ENCODE results near the gene RNF149.

The RNF149 gene

GRCh38 chr2:101293544-101293943 lies 15.0 kb downstream of the RNF149 start:
- Histone ChIP-seq H3K36me3 (ENCODE audit: control insufficient read depth, insufficient read depth, low read length, severe bottlenecking) (peaks cover 37% of the 10 kb centered on the region), H3K27me3 (replicated peaks; ENCODE audit: control insufficient read depth, insufficient read depth, low read length) (no peaks in the 10 kb centered on the region)

GRCh38 chr2:101291973-101292372 lies 16.5 kb downstream of the RNF149 start:
- peaks cover 10% of the 10 kb centered on the region for H3K4me1 ChIP-seq (ENCODE audit: control insufficient read depth, insufficient read depth, low read length)
- H3K27me3 ChIP-seq (replicated peaks; ENCODE audit: control insufficient read depth, insufficient read depth, low read length) = no peaks in the 10 kb centered on the region
- H3K9ac ChIP-seq (ENCODE audit: low read length) = no peak overlapping the region
- H3K4me3 ChIP-seq (ENCODE audit: low read length) = no peak overlapping the region
- no peaks in the 10 kb centered on the region for H3K9me3 ChIP-seq (ENCODE audit: control insufficient read depth, low read length)
- H3K36me3 ChIP-seq (ENCODE audit: control insufficient read depth, insufficient read depth, low read length, severe bottlenecking) = peaks cover 53% of the 10 kb centered on the region
- DNase-seq (ENCODE audit: low read depth) = no peak

More at GRCh38 chr2:101293544-101293943, 15.0 kb downstream of the RNF149 start:
- Histone ChIP-seq H3K9ac (ENCODE audit: low read length) (no peak overlapping the region), H3K4me3 (ENCODE audit: low read length) (no peak overlapping the region), H3K4me1 (ENCODE audit: control insufficient read depth, insufficient read depth, low read length) (peaks cover 10% of the 10 kb centered on the region), H3K9me3 (ENCODE audit: control insufficient read depth, low read length) (no peaks in the 10 kb centered on the region)
- no peak for DNase-seq (ENCODE audit: low read depth)

- Histone ChIP-seq H3K9ac (ENCODE audit: low read length) (no peak overlapping the region), H3K4me3 (ENCODE audit: low read length) (no peak overlapping the region), H3K36me3 (ENCODE audit: control insufficient read depth, insufficient read depth, low read length, severe bottlenecking) (peaks cover 66% of the 10 kb centered on the region), H3K9me3 (ENCODE audit: control insufficient read depth, low read length) (no peaks in the 10 kb centered on the region), H3K27me3 (replicated peaks; ENCODE audit: control insufficient read depth, insufficient read depth, low read length) (no peaks in the 10 kb centered on the region), H3K4me1 (ENCODE audit: control insufficient read depth, insufficient read depth, low read length) (peaks cover 1% of the 10 kb centered on the region)
- DNase-seq (ENCODE audit: low read depth) = no peak
Measured at GRCh38 chr2:101290711-101291110, 17.8 kb downstream of the RNF149 start.

- Histone ChIP-seq H3K9ac (ENCODE audit: low read length) (no peak overlapping the region), H3K4me1 (ENCODE audit: control insufficient read depth, insufficient read depth, low read length) (no peaks in the 10 kb centered on the region), H3K36me3 (ENCODE audit: control insufficient read depth, insufficient read depth, low read length, severe bottlenecking) (peaks cover 78% of the 10 kb centered on the region), H3K4me3 (ENCODE audit: low read length) (no peak overlapping the region), H3K9me3 (ENCODE audit: control insufficient read depth, low read length) (no peaks in the 10 kb centered on the region), H3K27me3 (replicated peaks; ENCODE audit: control insufficient read depth, insufficient read depth, low read length) (no peaks in the 10 kb centered on the region)
- DNase-seq (ENCODE audit: low read depth) = no peak
Measured at GRCh38 chr2:101287303-101287702, 21.2 kb downstream of the RNF149 start.

GRCh38 chr2:101286684-101287083 lies 21.8 kb downstream of the RNF149 start:
- Histone ChIP-seq H3K4me1 (ENCODE audit: control insufficient read depth, insufficient read depth, low read length) (no peaks in the 10 kb centered on the region), H3K27me3 (replicated peaks; ENCODE audit: control insufficient read depth, insufficient read depth, low read length) (no peaks in the 10 kb centered on the region), H3K9me3 (ENCODE audit: control insufficient read depth, low read length) (no peaks in the 10 kb centered on the region), H3K4me3 (ENCODE audit: low read length) (no peak overlapping the region), H3K36me3 (ENCODE audit: control insufficient read depth, insufficient read depth, low read length, severe bottlenecking) (peaks cover 78% of the 10 kb centered on the region), H3K9ac (ENCODE audit: low read length) (no peak overlapping the region)
- DNase-seq (ENCODE audit: low read depth) = no peak

GRCh38 chr2:101282980-101283379 lies 25.5 kb downstream of the RNF149 start:
- peaks cover 97% of the 10 kb centered on the region for H3K36me3 ChIP-seq (ENCODE audit: control insufficient read depth, insufficient read depth, low read length, severe bottlenecking)
- no peak overlapping the region for H3K4me3 ChIP-seq (ENCODE audit: low read length)
- peaks cover 3% of the 10 kb centered on the region for H3K4me1 ChIP-seq (ENCODE audit: control insufficient read depth, insufficient read depth, low read length)

GRCh38 chr2:101281482-101281881 lies 27.0 kb downstream of the RNF149 start:
- H3K4me3 ChIP-seq (ENCODE audit: low read length) = no peak overlapping the region
- no peak overlapping the region for H3K9ac ChIP-seq (ENCODE audit: low read length)
- H3K9me3 ChIP-seq (ENCODE audit: control insufficient read depth, low read length) = no peaks in the 10 kb centered on the region
- DNase-seq (ENCODE audit: low read depth) = no peak
- H3K27me3 ChIP-seq (replicated peaks; ENCODE audit: control insufficient read depth, insufficient read depth, low read length) = no peaks in the 10 kb centered on the region
- peaks cover 91% of the 10 kb centered on the region for H3K36me3 ChIP-seq (ENCODE audit: control insufficient read depth, insufficient read depth, low read length, severe bottlenecking)
- peaks cover 3% of the 10 kb centered on the region for H3K4me1 ChIP-seq (ENCODE audit: control insufficient read depth, insufficient read depth, low read length)

More at GRCh38 chr2:101282980-101283379, 25.5 kb downstream of the RNF149 start:
- Histone ChIP-seq H3K9ac (ENCODE audit: low read length) (no peak overlapping the region), H3K9me3 (ENCODE audit: control insufficient read depth, low read length) (no peaks in the 10 kb centered on the region), H3K27me3 (replicated peaks; ENCODE audit: control insufficient read depth, insufficient read depth, low read length) (no peaks in the 10 kb centered on the region)
- no peak for DNase-seq (ENCODE audit: low read depth)

GRCh38 chr2:101278925-101279324 lies 29.6 kb downstream of the RNF149 start:
- peaks cover 3% of the 10 kb centered on the region for H3K4me1 ChIP-seq (ENCODE audit: control insufficient read depth, insufficient read depth, low read length)
- no peak overlapping the region for H3K9ac ChIP-seq (ENCODE audit: low read length)
- no peaks in the 10 kb centered on the region for H3K27me3 ChIP-seq (replicated peaks; ENCODE audit: control insufficient read depth, insufficient read depth, low read length)
- DNase-seq (ENCODE audit: low read depth) = no peak
- peaks cover 82% of the 10 kb centered on the region for H3K36me3 ChIP-seq (ENCODE audit: control insufficient read depth, insufficient read depth, low read length, severe bottlenecking)
- H3K4me3 ChIP-seq (ENCODE audit: low read length) = no peak overlapping the region
- no peaks in the 10 kb centered on the region for H3K9me3 ChIP-seq (ENCODE audit: control insufficient read depth, low read length)

GRCh38 chr2:101277111-101277510 lies 31.4 kb downstream of the RNF149 start:
- Histone ChIP-seq H3K9me3 (ENCODE audit: control insufficient read depth, low read length) (no peaks in the 10 kb centered on the region), H3K27me3 (replicated peaks; ENCODE audit: control insufficient read depth, insufficient read depth, low read length) (no peaks in the 10 kb centered on the region), H3K4me1 (ENCODE audit: control insufficient read depth, insufficient read depth, low read length) (peaks cover 3% of the 10 kb centered on the region), H3K4me3 (ENCODE audit: low read length) (no peak overlapping the region), H3K36me3 (ENCODE audit: control insufficient read depth, insufficient read depth, low read length, severe bottlenecking) (peaks cover 83% of the 10 kb centered on the region), H3K9ac (ENCODE audit: low read length) (no peak overlapping the region)
- DNase-seq (ENCODE audit: low read depth) = no peak

- Histone ChIP-seq H3K9ac (ENCODE audit: low read length) (no peak overlapping the region), H3K4me1 (ENCODE audit: control insufficient read depth, insufficient read depth, low read length) (peaks cover under 1% of the 10 kb centered on the region), H3K27me3 (replicated peaks; ENCODE audit: control insufficient read depth, insufficient read depth, low read length) (no peaks in the 10 kb centered on the region), H3K4me3 (ENCODE audit: low read length) (no peak overlapping the region), H3K9me3 (ENCODE audit: control insufficient read depth, low read length) (no peaks in the 10 kb centered on the region), H3K36me3 (ENCODE audit: control insufficient read depth, insufficient read depth, low read length, severe bottlenecking) (peaks cover 83% of the 10 kb centered on the region)
- no peak for DNase-seq (ENCODE audit: low read depth)
Measured at GRCh38 chr2:101274142-101274541, 34.4 kb downstream of the RNF149 start.

GRCh38 chr2:101273056-101273455 lies 35.4 kb downstream of the RNF149 start:
- H3K9me3 ChIP-seq (ENCODE audit: control insufficient read depth, low read length) = no peaks in the 10 kb centered on the region
- no peaks in the 10 kb centered on the region for H3K4me1 ChIP-seq (ENCODE audit: control insufficient read depth, insufficient read depth, low read length)
- no peak overlapping the region for H3K9ac ChIP-seq (ENCODE audit: low read length)
- H3K36me3 ChIP-seq (ENCODE audit: control insufficient read depth, insufficient read depth, low read length, severe bottlenecking) = peaks cover 85% of the 10 kb centered on the region
- no peaks in the 10 kb centered on the region for H3K27me3 ChIP-seq (replicated peaks; ENCODE audit: control insufficient read depth, insufficient read depth, low read length)
- H3K4me3 ChIP-seq (ENCODE audit: low read length) = no peak overlapping the region
- no peak for DNase-seq (ENCODE audit: low read depth)

GRCh38 chr2:101272045-101272784 lies 36.3 kb downstream of the RNF149 start:
- H3K4me1 ChIP-seq (ENCODE audit: control insufficient read depth, insufficient read depth, low read length) = no peaks in the 10 kb centered on the region
- no peaks in the 10 kb centered on the region for H3K9me3 ChIP-seq (ENCODE audit: control insufficient read depth, low read length)
- DNase-seq (ENCODE audit: low read depth) = no peak
- H3K27me3 ChIP-seq (replicated peaks; ENCODE audit: control insufficient read depth, insufficient read depth, low read length) = no peaks in the 10 kb centered on the region
- H3K9ac ChIP-seq (ENCODE audit: low read length) = no peak overlapping the region
- H3K4me3 ChIP-seq (ENCODE audit: low read length) = no peak overlapping the region
- peaks cover 87% of the 10 kb centered on the region for H3K36me3 ChIP-seq (ENCODE audit: control insufficient read depth, insufficient read depth, low read length, severe bottlenecking)
